Measurements from ENCODE around the gene SDHB. TPM values are rescaled to one million over a fixed set of nuclear protein-coding genes. Genes with fewer than 3 reads are reported as not detected.
A peak's percentile ranks its signal among the peaks of the same experiment; 100 is the strongest.

The SDHB gene
- total and polyA plus RNA-seq, 12 donors = 52.3 to 243 (median 152) TPM

DNA sequence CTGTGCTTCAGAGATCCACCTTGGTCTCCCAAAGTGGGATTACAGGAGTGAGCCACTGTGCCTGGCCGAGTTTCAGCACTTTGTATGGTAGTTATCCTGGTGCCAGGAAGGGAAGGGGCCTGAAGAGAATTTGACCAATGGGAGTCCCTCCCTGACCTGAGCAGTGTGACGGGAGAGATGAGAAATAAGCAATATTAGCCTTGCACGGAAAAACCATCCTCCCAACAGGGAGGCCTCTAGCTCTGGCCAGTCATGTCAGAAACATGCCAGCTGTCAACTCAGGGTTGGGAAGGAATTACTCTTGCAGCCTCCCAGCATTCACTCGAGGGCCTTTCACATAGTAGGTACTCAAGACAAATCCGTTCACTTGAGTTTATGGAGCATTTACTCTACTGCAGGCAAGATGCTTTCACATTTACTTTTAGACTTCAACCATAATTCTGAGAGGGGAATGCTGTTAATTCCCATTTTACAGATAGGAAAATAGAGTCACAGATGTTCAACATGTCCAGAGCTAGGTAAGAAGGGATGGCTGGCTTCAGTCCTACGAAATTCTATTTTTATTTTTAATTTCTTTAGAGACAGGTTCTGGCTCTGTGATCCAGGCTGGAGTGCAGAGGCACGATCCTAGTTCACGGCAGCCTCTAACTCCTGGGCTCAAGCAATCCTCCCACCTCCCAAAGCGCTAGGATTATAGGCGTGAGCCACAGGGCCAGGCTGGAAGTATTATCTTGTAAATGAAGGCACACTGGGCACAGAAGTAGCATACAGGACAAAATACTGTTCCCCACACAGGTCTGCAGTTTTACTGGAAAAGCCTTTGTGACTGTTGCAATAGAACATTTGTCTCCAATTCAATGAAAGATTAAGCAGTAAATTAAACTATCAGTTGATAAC lies 38.9 kb downstream of the SDHB start:
- no peaks in the 10 kb centered on the region for H3K9me3 ChIP-seq (replicated peaks in 1 of 3)
- peaks cover 0 to 23% of the 10 kb centered on the region in 2 donors for H3K36me3 ChIP-seq (replicated peaks in 1 of 2)
- TF ChIP-seq, protein P1, sequence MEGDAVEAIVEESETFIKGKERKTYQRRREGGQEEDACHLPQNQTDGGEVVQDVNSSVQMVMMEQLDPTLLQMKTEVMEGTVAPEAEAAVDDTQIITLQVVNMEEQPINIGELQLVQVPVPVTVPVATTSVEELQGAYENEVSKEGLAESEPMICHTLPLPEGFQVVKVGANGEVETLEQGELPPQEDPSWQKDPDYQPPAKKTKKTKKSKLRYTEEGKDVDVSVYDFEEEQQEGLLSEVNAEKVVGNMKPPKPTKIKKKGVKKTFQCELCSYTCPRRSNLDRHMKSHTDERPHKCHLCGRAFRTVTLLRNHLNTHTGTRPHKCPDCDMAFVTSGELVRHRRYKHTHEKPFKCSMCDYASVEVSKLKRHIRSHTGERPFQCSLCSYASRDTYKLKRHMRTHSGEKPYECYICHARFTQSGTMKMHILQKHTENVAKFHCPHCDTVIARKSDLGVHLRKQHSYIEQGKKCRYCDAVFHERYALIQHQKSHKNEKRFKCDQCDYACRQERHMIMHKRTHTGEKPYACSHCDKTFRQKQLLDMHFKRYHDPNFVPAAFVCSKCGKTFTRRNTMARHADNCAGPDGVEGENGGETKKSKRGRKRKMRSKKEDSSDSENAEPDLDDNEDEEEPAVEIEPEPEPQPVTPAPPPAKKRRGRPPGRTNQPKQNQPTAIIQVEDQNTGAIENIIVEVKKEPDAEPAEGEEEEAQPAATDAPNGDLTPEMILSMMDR (IDR thresholded peaks at IDR 0.05) = no peak
- TF ChIP-seq POLR2A (IDR thresholded peaks at IDR 0.05) = no peak
- peak overlapping the region in 2 of 5 donors; percentile 17 to 52 for H3K27ac ChIP-seq
- H3K27me3 ChIP-seq = no peaks in the 10 kb centered on the region
- H3K4me3 ChIP-seq = no peak overlapping the region
- DNase-seq = no peak
- WGBS, 4 donors = 65 to 73% (median 68%) methylated on average over 10 of the region's 10 CpGs
- intact Hi-C loops (cut with DNase I) = no loop called here
- peaks cover 11 to 27% of the 10 kb centered on the region in 2 donors for H3K4me1 ChIP-seq (replicated peaks in 1 of 2)

DNA sequence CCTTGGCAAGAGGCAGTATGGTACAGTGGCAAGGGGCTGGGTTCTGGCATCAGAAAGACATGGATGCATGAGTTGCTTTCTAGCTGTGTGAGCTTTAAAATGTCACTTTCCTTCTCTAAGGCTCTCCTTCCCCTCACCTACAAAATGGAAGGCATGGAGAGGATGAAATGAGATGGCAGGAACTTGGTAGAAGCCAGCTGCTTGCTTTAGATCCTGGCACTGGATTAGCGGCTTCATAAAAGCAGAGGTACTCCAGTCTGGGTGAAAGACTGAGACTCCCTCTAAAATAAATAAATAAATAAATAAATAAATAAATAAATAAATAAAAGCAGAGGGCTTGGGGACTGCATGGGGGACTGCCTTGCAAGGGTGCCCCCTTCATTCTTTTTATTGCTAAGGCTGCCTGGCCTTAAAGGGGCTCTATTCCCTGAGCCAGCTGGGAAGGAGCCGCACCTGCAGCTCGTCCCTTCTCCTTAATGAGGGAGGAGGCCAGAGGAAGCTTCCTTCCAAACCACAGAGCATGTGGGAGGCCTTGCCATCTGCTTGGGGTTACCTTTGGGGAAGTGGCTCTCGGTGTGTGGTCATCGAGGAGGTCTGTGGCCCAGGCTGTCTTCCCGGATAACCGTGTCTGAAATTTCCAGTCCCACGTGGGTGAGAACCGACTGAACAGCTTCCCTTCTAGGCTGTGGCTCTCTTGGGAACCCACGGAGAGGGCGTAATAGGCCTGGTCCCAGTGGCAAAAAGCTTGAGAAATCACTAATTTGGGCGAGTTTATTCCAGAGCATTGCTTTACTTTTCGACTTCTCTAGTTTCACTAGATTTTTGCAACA lies 40.1 kb downstream of the SDHB start:
- 73 to 81% (median 78%) methylated on average over 9 to 13 of the region's 13 CpGs for WGBS, 4 donors
- intact Hi-C loops (cut with DNase I) = no loop called here
- Histone ChIP-seq H3K4me3 (no peak overlapping the region), H3K27ac (no peak overlapping the region), H3K36me3 (replicated peaks in 1 of 2) (peaks cover 0 to 11% of the 10 kb centered on the region in 2 donors), H3K4me1 (replicated peaks in 1 of 2) (peaks cover 11 to 33% of the 10 kb centered on the region in 2 donors), H3K27me3 (no peaks in the 10 kb centered on the region), H3K9me3 (replicated peaks in 1 of 3) (no peaks in the 10 kb centered on the region)
- no peak for DNase-seq
- TF ChIP-seq POLR2A (IDR thresholded peaks at IDR 0.05) = no peak
- TF ChIP-seq, protein P1 (IDR thresholded peaks at IDR 0.05) = no peak

DNA sequence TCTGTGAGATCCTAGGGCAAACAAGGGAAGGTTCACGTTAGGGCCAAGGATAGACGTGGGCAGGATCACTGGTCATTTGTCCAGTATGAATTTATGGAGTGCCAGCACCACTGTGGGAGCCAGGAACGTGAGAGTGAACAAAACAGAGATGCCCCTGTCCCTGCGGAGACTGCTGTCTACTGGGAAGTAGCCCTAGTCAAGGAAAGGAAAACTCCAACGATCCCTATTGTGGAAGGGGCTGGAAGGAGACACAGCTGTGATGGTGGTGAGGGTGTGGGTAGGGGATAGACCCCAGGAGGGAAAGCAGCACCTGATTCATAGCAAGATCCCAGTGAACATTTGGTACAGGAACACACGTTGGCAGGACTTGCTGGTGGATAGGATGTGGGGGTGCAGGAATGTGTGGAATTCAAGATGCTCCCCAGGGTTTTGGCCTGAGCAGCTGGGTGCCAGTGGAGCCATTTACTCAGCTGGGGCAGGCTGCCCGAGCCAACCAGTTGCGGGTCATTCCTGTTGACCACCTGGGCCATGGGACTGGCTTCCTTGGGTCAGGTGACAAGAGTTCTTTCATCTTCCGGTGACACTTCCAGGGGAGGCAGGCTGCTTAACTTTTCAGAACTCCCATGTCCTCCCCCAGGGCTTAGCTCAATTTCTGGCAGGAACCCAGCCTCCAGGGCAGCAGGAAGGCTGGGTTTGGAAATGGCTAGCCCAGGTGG lies 40.9 kb downstream of the SDHB start:
- H3K4me3 ChIP-seq = no peak overlapping the region
- no peaks in the 10 kb centered on the region for H3K27me3 ChIP-seq
- H3K9me3 ChIP-seq (replicated peaks in 1 of 3) = no peaks in the 10 kb centered on the region
- intact Hi-C loops (cut with DNase I) = no loop called here
- peak in 2 of 7 donors; percentile 44 for DNase-seq
- H3K36me3 ChIP-seq (replicated peaks in 1 of 2) = peaks cover 0 to 3% of the 10 kb centered on the region in 2 donors
- H3K4me1 ChIP-seq (replicated peaks in 1 of 2) = peaks cover 11 to 33% of the 10 kb centered on the region in 2 donors
- TF ChIP-seq, protein P1 (IDR thresholded peaks at IDR 0.05) = no peak
- TF ChIP-seq POLR2A (IDR thresholded peaks at IDR 0.05) = no peak
- 57 to 73% (median 68%) methylated on average over 6 to 9 of the region's 9 CpGs for WGBS, 4 donors
- H3K27ac ChIP-seq = no peak overlapping the region

All from adrenal gland (tissue), 12 donors.